ENCODE data around the gene RUNX1. TPM values are rescaled to one million over a fixed set of nuclear protein-coding genes. Genes with fewer than 3 reads are reported as not detected.

Gene RUNX1
- polyA plus RNA-seq, 3 donors, result 6.2 to 49.7 (median 8.7) TPM

GRCh38 chr21:34817821-34818661, 231.1 kb downstream of the RUNX1 start:
- 97% methylated on average over 6 of the region's 16 CpGs for WGBS (ENCODE audit: insufficient coverage)
- Histone ChIP-seq H2AFZ (ENCODE audit: insufficient read depth, low read depth, low read length, poor library complexity, severe bottlenecking) (no peak overlapping the region), H3K9me3 (replicated peaks in 1 of 2; ENCODE audit: control insufficient read depth in 1 of 2, insufficient read depth in 1 of 2, low read length in 2 of 2) (no peaks in the 10 kb centered on the region), H3K27ac (ENCODE audit: low read depth in 1 of 2, low read length in 2 of 2) (peak overlapping the region in 1 of 2 donors; percentile 46), H3K4me2 (replicated peaks; ENCODE audit: extremely low read depth, low read length, poor library complexity, severe bottlenecking) (no peak overlapping the region), H3K36me3 (replicated peaks in 1 of 2; ENCODE audit: control insufficient read depth in 1 of 2, insufficient read depth in 2 of 2, low read length in 2 of 2) (peaks cover 78 to 98% of the 10 kb centered on the region in 2 donors), H4K20me1 (ENCODE audit: insufficient read depth, low read length) (peaks cover 97% of the 10 kb centered on the region), H3K27me3 (ENCODE audit: control insufficient read depth in 2 of 2, insufficient read depth in 2 of 2, low read length in 2 of 2) (no peaks in the 10 kb centered on the region), H3K4me3 (replicated peaks in 1 of 3; ENCODE audit: low read depth in 2 of 3, low read length in 3 of 3) (no peak overlapping the region), H3K9ac (ENCODE audit: insufficient read depth, low read length, poor library complexity, severe bottlenecking) (no peak overlapping the region), H3K79me2 (ENCODE audit: insufficient read depth, low read length) (peaks cover 98% of the 10 kb centered on the region), H3K4me1 (ENCODE audit: control insufficient read depth in 1 of 2, insufficient read depth in 2 of 2, low read length in 2 of 2) (peaks cover 6 to 16% of the 10 kb centered on the region in 2 donors)
- H3K27ac Mint-ChIP-seq, result peak overlapping the region in 5 of 7 donors; percentile 33 to 82 (median 53)
- no peak overlapping the region for H3K4me3 Mint-ChIP-seq
- no peaks in the 10 kb centered on the region for H3K27me3 Mint-ChIP-seq (ENCODE audit: low read depth in 3 of 3)
- TF ChIP-seq, protein P1, sequence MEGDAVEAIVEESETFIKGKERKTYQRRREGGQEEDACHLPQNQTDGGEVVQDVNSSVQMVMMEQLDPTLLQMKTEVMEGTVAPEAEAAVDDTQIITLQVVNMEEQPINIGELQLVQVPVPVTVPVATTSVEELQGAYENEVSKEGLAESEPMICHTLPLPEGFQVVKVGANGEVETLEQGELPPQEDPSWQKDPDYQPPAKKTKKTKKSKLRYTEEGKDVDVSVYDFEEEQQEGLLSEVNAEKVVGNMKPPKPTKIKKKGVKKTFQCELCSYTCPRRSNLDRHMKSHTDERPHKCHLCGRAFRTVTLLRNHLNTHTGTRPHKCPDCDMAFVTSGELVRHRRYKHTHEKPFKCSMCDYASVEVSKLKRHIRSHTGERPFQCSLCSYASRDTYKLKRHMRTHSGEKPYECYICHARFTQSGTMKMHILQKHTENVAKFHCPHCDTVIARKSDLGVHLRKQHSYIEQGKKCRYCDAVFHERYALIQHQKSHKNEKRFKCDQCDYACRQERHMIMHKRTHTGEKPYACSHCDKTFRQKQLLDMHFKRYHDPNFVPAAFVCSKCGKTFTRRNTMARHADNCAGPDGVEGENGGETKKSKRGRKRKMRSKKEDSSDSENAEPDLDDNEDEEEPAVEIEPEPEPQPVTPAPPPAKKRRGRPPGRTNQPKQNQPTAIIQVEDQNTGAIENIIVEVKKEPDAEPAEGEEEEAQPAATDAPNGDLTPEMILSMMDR (IDR thresholded peaks at IDR 0.05), result no peak
- DNase-seq, result no peak
- H3K9me3 Mint-ChIP-seq, result peaks cover 0 to 3% (median 0%) of the 10 kb centered on the region in 7 donors
- peaks cover 38% of the 10 kb centered on the region for H3K4me1 Mint-ChIP-seq
- intact Hi-C loops (cut with micrococcal nuclease), result no loop called here
- peaks cover 92 to 97% of the 10 kb centered on the region in 2 donors for H3K36me3 Mint-ChIP-seq

DNA sequence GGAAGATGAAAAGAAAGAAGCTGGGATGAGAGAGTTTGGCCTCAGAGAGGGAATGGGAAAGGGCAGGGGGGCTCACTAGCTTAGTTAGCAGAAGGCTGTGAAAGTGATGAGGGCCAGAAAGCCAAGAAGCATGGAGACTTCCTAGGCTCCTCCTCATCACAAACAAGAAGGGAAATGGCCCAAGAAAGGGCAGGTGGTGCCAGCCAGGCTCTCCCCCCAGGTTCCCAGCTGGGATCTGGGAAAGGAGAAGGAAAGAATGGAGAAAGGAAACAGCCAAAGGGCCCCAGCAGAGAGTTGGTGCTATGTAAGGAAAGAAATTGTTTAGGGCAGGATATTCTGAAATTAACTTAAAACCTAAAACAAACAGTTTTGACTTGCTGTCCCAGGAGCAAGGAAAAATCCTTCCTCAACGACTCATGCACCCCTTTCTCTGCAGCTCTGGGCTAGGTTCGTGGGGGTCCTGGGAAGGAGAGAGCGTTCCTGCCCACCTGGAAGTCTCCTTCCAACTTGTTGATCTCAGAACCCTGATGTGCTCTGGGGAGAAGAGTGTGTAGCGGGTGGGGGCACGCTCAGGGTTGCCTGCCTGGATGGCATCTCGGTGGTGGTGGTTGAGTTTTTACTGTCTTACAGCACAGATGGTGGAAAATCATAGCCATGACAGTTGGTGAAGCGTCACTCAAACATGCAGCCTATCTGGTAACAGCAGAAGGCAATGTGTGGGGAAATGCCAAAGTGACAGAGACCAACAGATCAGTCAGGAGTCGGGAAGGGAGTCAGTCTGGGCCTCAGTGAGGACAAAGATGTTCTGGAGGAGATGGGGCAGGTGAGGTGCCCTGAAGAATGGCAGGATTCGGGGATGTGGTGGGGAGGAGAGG, 233.0 kb downstream of the RUNX1 start:
- Histone ChIP-seq H3K9me3 (replicated peaks in 1 of 2; ENCODE audit: control insufficient read depth in 1 of 2, insufficient read depth in 1 of 2, low read length in 2 of 2) (no peaks in the 10 kb centered on the region), H2AFZ (ENCODE audit: insufficient read depth, low read depth, low read length, poor library complexity, severe bottlenecking) (no peak overlapping the region), H3K9ac (ENCODE audit: insufficient read depth, low read length, poor library complexity, severe bottlenecking) (no peak overlapping the region), H3K4me3 (replicated peaks in 1 of 3; ENCODE audit: low read depth in 2 of 3, low read length in 3 of 3) (no peak overlapping the region), H4K20me1 (ENCODE audit: insufficient read depth, low read length) (peaks cover 96% of the 10 kb centered on the region), H3K36me3 (replicated peaks in 1 of 2; ENCODE audit: control insufficient read depth in 1 of 2, insufficient read depth in 2 of 2, low read length in 2 of 2) (peaks cover 69 to 98% of the 10 kb centered on the region in 2 donors), H3K4me2 (replicated peaks; ENCODE audit: extremely low read depth, low read length, poor library complexity, severe bottlenecking) (no peak overlapping the region), H3K79me2 (ENCODE audit: insufficient read depth, low read length) (peaks cover 98% of the 10 kb centered on the region), H3K27me3 (ENCODE audit: control insufficient read depth in 2 of 2, insufficient read depth in 2 of 2, low read length in 2 of 2) (no peaks in the 10 kb centered on the region), H3K27ac (ENCODE audit: low read depth in 1 of 2, low read length in 2 of 2) (peak overlapping the region in 1 of 2 donors; percentile 46), H3K4me1 (ENCODE audit: control insufficient read depth in 1 of 2, insufficient read depth in 2 of 2, low read length in 2 of 2) (peaks cover 3 to 19% of the 10 kb centered on the region in 2 donors)
- Mint-ChIP-seq H3K27ac (peak overlapping the region; percentile 2 to 86 (median 56)), H3K9me3 (peaks cover 0 to 5% (median 0%) of the 10 kb centered on the region in 7 donors), H3K27me3 (ENCODE audit: low read depth in 3 of 3) (no peaks in the 10 kb centered on the region), H3K36me3 (peaks cover 93 to 96% of the 10 kb centered on the region in 2 donors), H3K4me3 (no peak overlapping the region), H3K4me1 (peaks cover 45% of the 10 kb centered on the region)
- intact Hi-C loops (cut with micrococcal nuclease), result no loop called here
- TF ChIP-seq, protein P1 (IDR thresholded peaks at IDR 0.05), result no peak
- DNase-seq, result no peak
- 97% methylated on average over 6 of the region's 9 CpGs for WGBS (ENCODE audit: insufficient coverage)
